Stimulated activated CD8-positive, alpha-beta memory T cell treated with anti-CD3 and anti-CD28 coated beads, Interleukin-12 subunit alpha, Interleukin-12 subunit beta, amount 100 ng/mL, for 1 hour (primary cell): ENCODE results near the gene SHISAL1.

Experiments used
- DNase-seq: peaks from one replicate; pipeline ENCODE4 v3.0.0-alpha.2; 2020; ENCODE audit warnings: low read depth

Gene SHISAL1

DNA sequence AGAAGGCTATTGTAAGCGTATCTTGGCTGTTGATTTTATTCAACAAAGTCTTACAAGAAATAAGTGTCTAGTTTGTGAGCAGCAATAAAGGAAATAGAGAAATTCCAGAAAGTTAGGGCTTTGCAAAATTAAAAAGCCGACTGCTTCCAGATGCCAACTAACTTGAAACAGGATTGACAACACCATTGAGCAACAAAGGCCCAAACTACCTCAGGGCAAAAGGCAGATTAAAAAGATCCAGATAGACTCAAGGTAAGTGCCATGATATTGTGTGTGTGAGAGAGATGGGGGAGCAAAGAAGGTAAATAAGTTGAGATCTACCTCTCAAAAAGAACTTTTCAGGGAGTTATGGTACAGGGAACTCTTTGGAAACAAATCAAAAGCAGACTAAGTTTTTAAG, 82.9 kb downstream of the SHISAL1 start:
- no peak for DNase-seq

DNA sequence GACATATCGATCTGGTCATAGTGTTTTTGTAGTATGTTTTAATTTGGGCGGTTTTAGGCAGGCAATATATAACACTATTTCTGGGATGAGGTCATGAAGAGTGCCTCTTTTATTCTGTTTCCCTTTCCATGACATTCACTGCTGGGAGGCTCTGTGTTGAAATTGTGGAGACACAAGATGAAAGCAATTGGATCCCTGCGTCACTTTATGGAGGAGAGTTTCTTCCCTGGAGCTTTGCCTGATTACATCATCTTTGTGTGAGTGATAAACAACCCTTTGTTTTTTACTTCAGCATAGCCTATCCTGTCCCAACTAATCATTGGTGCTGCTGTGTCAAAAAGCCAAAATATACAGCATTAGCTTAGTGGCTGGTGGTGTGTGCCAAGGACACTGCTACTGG, 83.4 kb downstream of the SHISAL1 start:
- DNase-seq = no peak

DNA sequence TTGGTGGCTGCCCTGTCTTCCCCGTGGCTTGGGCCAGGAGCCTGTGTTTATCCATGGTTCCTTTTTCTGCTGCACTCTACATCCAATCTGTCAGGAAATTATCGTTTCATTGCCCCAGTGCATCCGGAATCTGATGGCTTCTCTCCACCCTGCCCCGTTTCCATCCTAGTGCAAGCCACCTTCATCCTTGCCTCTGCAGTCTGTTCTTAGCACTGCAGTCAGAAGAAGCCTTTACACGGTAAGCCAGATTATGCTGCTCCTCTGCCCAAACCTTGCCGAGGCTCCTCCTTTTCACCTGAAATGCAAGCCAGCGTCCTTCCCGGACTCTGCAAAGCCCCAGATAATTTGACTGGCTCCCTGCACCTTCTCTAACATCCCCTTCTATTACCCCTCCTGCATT, 86.9 kb downstream of the SHISAL1 start:
- DNase-seq = no peak

DNA sequence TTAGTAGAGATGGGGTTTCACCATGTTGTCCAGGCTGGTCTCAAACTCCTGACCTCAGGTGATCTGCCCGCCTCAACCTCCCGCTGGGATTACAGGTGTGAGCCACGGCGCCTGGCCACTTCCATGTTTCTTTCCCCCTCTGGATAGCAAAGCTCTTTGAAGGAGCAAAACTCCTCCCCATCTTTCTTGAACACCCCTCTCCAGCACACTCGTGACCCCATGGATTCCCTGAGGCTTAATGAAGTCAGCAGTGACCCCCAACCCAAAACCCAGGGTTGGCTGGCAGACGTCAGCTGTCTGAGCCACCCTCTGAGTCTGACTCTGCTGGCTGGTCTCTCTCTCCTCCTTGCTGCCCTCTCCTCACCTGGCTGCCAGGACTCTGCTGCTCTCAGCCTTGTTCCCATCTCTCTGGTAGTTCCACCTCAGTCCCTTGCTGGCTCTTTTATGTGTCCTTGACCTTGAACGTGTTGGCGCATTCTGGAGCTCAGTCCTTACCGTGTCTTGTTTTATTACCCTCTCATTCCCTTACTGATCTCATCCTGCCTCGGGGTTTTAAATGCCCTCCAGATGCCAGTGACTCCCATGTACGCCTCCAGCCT, 87.6 kb downstream of the SHISAL1 start:
- no peak for DNase-seq

DNA sequence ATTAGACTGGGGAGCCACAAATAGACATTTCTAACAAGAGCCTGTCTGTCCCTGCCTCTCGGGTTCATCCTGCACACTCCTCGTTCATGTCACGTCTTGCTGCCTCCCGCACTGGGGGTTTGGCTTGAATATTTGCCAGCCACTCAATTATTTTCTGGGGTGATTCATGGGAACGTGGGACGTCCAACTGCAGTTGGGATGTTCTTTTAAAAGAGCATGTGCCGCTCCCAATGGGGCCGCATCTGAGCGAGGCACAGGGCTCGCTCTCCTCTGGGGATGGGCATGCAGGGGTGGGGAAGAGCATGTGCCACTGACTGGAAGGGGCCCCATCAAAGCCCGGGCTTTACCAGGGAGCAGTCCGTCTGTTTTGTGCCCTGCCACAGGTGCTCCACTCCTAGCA, 88.6 kb downstream of the SHISAL1 start:
- no peak for DNase-seq

DNA sequence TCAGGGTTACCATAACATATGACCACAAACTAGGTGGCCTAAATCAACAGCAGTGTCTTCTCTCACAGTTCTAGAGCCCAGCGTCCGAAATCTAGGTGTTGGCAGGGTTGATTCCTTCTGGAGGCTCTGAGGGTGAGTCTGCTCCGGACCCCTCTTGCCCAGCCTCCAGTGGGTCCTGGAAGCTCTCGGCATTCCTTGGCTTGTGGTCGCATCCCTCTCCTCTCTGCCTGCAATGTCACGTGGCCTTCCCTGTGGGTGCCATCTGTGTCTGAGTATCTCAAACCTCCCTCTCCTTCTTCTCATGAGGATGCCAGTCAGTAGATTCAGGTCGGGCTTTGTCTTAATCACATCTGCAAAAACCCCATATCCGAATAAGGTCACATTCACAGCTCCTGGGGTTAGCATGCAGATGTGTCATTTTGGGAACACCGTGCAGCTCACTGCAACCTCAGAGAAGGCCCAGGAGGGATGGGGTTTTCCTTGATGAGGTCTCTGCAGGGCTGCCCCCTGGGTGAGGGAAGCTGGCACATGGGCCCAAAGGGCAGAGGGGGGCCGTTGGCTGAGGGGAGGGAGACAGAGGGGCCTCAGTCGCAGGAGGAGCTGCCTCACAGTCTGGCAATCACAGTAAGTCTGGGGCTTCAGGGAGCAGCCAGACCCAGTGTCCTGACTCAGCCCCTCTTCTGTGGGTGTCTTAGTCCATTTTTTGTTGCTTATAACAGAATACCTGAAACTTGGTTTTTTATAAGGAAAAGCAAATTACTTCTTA, 90.9 kb downstream of the SHISAL1 start:
- DNase-seq = no peak

DNA sequence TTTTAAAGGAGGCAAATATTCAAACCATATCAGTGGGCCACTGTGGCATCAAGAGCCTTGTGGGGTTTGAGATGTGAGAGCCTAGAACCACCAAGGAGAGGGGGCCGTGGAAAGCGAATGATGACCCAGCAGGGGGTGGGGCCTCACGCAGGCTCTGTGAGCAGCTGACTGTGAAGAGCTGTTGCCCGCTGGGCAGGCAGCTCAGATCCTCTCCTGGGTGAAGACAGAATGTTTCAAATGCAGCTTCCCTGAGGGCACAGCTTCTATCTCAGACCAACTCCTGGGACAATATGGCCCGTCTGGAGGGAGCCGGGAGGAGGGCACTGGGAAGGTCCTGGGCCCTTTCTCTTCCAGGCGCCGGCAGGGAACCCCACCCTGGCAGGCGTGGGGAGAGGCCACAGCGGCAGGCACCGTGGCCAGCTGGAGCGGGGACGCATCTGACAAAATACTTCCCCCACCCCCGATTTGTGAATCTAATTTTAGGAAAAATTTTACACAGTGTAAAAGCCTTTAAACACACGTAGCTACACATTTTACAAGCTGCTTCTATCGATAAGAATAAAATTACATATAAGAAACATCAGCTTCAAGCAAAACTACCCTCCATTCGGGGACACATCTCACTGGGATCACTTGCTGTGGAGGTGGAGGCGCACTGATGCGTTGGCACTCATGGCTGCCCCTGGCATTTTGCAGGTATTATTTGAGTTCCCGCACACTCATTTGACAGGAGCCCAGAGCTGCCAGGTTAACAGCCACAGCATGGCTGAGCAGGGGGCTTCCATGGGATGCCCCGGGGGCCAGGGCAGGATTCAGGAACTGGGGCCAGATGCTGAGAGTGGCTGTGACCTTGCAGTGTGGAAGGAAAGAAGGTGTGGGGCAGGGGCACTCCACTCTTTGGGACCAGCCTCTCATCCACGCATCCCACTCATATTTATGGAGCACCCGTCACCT, 91.7 kb downstream of the SHISAL1 start:
- no peak for DNase-seq

DNA sequence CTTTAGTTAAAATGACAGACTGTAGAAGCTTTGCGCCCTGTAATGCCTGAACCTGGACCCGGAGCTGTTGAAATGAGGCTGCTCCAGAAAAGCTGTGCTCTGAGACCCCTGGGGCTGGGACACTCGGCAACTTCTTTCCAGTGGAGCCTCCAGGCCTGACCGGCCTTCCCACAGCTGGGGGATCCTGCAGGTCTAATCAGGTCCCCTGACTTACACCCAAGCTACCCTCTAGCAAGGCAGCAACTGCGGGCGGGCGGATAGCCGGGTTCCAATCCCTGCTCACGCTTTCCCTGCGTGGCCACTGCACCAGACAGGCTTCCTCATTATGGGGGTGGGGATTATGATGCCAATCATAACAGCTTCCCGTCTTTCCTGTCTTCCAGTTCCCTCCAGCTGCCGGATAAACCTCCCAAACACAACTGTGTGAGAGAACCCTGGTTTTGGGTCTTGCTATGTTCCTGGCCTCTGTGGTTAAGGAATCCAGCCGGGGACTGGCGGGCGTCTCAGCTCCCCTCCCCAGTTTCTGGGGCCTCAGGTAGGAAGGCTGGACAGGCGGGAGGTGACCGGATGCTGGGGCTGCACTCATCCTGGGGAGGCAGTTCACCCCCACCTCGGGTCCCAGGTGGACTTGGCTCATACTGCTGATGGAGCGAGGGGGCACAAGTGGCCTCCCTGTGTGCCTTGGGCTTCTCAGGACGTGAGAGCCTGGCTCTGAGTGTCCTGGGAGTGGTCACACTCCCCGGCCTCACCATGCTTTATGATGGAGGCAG, 93.5 kb downstream of the SHISAL1 start:
- no peak for DNase-seq

DNA sequence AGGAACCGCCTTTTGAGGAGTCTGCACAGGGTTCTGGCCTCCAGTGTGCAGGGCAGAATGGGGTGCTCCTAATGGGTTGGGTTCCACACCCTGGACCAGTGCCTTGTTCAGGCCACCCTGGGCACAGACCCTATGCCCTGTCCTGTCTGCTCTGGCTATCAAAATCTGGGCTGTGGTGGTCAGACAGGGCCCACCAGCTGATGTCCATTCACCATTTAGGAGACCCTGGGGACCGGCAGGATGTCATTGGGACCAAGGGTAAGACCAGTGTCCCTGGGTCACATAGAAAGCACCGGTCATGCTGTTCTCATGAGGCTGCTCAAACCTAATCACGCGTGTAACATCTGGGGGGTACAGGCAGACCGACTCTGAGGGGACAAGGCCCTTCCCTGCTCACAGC, 94.7 kb downstream of the SHISAL1 start:
- no peak for DNase-seq

DNA sequence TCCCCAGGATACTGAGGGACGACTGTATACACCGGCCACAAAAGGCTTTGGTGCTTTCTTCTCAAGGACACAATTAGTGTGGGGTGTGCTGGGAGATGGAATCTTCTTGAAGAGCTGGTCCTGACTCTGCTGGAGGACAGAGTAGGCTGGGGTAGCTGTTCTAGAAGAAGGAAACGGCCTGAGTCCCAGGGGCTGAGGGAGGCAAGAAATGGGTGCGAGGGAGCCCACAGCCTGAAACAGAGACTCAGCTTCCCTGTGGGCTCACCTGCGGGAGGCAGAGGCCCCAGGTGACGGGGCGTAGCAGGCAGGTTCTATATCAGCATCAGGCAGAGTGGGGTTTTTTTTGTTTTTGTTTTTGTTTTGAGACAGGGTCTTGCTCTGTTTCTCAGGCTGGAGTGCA, 95.4 kb downstream of the SHISAL1 start:
- DNase-seq = no peak

DNA sequence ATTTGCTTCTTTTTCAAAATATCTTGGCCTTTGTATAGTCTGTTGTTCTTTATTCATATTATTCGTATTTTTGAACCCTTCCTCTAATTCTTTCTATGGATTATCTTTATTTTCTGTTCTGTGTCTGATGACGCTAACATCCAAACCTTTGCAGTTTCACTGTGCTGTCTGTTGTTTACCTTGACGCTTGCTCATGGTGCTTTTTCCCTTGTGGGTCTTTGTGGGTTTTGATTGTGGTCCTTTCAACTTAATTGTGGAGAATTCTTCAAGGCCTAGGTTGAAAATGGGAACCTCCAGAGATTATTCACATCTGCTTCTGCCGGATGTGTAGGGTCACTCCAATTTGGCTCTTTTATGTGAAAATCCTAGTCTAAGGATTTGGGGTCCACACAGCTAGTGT, 97.5 kb downstream of the SHISAL1 start:
- no peak for DNase-seq

DNA sequence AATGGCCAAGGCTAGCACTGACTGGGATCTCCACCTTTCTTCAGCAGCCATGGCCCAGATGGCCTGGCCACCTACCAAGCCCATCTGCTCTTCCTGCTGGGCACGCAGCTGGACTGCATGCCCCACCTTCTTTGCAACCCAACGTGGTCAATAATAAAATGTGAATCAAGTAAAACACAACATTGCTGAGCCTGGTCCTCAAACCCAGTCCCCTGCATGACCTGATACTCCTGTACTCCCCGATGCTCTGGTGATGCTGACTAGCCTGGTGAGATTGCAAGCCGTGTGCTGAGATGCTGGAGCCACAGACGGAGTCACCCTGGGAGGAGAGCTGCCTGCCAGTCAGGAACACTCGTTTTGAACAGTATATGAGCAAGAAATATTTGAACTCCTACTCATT, 98.0 kb downstream of the SHISAL1 start:
- no peak for DNase-seq

DNA sequence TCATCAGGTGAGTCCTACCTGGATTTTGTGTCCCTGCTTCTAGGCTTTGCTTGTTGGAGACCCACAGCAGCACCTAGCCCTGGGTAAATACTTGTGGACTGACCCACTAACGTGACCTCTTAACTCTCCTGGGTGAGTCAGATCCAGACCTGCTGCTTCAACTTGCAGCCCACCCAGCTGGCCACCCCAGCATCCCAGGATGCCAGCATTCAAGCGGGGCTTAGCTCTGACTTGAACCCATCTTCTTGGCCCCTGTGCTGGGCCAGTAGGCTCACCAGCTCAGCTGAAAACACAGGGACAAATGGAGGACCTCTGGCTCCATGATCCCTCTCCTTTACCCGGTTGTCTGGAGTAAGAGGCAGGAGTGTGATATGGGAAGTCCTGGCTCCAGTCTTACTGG, 98.6 kb downstream of the SHISAL1 start:
- DNase-seq = no peak

DNA sequence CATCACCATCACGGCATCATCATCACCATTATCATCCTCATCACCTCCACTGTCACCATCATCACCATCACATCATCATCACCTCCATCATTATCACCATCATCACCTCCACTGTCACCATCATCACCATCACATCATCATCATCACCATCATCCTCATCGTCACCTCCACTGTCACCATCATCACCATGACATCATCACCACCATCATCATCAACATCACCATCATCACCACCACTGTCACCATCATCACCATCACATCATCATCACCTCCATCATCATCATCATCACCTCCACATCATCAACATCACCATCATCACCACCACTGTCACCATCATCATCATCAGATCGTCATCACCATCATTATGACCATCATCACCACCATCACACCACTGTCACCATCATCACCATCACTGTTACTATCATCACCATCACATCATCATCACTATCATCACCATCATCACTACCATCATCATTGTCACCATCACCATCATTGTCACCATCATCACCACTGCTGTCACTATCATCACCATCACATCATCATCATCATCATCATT, 99.2 kb downstream of the SHISAL1 start:
- DNase-seq = no peak

DNA sequence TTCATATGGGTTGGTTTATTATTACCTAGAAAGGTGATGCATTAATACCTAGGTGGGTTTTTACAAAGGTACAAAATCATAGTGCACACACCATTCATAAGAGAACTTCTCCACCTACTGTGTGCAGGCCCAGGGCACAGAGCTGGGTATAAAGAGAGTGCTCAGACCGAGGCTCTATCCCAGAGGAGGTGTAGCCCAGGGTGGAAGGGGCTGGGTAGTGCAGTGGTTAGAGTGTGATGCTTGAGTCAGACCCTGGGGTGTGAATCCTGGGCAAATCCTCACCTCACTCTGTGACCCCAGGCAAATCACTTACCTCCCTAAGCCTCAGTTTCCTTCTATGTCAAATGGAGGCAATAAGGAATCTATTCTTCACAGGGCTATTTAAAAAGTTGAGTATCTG, 99.8 kb downstream of the SHISAL1 start:
- no peak for DNase-seq

DNA sequence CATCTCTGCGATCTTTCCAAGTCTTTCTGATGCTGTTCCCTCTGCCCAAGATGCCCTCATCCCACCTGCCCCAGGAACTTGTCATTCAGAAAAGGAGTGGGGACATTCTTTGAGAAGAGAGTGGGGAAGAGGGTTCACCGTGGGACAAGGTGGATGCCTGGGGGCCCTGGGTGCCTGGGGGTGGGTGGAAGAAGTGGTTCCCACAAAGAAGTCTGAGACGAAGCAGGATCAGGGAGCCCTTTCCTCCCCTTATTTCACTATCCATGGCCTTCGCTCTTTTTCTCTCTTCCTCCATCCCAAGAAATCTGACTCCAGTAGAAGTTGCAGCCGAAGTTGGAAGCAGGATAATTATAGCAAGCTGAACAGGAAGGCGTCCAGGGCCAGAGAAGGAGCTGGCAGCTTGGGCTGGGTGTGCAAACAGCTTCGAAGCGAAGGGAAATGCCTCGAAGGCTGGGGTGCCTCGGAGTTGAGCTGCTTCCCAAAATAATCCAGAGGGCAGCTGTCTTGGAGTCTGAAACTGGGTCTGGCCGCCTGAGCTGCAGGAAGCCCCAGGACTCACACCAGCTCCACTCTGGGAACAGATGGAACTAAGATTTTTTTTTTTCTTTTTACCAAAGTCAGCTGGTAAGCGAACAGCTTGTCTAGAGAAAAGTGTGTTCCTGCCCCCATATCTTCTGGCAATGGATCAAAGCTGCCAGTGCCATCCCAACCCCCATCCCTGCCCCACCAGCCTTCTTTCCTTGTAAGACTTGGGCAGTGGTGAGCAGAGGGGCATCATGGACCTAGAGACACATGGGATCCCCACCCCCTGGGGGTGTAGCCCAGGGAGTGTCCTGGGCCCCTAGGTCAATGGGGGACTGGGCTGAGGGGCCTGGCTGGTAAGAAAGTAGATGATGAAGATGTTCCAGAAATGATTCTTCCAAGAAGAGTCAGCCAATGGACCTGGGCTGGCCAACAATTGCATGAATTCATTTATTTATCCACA, 100.5 kb downstream of the SHISAL1 start:
- no peak for DNase-seq

DNA sequence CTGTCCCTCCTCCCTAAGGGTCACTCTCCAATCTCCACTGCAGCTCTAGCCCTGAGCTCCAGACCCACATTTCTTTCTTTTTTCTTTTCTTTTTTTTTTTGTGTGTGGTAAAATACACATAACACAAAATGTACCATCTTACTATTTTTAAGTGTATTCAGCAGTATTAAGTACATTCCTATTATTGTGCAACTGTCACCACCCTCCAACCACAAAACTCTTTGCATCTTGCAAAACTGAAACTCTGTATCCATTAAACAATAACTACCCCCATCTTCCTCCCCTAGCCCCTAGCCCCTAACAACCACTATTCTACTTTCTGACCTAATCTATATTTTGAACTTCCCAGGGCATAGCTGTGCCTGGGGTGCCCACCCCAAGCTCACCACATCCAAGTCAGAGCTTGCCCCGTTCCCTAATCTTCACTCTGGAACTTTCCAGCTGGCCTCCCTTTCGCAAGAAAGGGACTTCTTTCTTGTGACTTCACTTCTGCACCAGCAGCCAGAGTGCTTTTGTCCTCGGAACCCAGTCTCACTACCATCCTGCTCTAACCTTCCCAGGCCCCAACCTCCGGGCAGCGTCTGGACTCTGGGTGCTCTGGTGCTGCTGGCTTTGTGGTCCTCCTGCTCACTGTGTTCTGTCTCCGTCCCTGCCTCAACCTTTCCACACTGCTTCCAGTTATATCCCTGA, 101.3 kb downstream of the SHISAL1 start:
- DNase-seq = no peak

DNA sequence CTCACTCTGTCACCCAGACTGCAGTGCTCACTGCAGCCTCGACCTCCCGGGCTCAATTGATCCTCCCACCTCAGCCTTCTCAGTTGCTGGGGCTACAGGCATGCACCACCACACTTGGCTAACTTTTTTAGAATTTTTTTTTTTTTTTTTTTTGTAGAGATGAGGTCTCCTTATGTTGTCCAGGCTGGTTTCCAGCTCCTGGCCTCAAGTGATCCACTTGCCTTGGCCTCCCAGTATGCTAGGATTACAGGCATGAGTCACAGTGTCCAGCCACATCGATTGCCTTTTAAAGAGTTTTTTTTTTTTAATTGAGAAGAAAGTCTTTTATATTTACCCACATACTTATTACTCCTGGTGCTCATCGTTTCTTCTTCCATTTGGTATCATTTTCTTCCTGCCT, 102.0 kb downstream of the SHISAL1 start:
- DNase-seq = no peak

DNA sequence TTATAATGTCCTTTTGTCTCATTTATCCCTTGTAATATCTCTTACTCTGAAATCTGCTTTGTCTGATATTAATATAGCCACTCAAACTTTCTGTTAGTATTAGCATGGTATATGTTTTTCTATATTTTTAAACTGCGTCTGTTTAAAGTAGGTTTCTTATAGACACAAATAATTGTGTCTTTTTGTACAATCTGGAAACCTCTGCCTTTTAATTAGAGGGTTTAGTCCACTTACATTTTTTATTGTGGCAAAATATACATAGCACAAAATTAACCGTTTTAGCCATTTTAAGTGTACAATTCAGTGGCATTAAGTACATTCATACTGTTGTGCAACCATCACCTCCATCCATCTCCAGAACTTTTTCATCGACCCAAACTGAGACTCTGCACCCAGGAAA, 103.4 kb downstream of the SHISAL1 start:
- DNase-seq = no peak

DNA sequence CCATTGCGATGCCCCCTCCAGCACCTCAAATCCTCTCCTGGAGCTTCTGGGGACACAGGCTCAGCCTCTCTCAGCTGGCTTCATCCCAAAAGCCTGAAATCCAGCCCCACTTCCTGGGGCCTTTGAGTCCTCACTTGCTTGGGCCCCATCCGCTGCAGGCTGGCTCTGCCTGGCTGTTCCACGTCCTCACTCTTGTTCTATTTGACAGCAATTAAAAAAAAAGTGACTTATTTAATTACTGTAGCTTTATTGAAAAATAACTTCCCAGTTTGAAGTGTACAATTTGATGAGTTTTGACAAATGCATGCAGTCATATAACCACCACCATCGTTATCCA, 104.8 kb downstream of the SHISAL1 start:
- DNase-seq = no peak
